Liver (tissue), 9 donors: Measurements from ENCODE around the gene FNDC7. TPM values are rescaled to one million over a fixed set of nuclear protein-coding genes. Genes with fewer than 3 reads are reported as not detected.

Source experiments
- DNase-seq: peaks from one replicate; pipeline ENCODE4 v3.0.0-alpha.2; 2017; ENCODE audit warnings: low spot score
- H3K27ac ChIP-seq, 2 donors: one replicate each; pipeline ENCODE4 v1.7.0; 2013; ENCODE audit warnings: inconsistent platforms in 2 of 2, low read length in 2 of 2, control low read depth in 1 of 2, low read depth in 1 of 2, mild to moderate bottlenecking in 1 of 2
- H3K27me3 ChIP-seq, 4 donors: one replicate each; pipeline versions ENCODE4 v1.6.1 to v1.7.0; 2013; ENCODE audit warnings: low read length in 3 of 4, inconsistent platforms in 1 of 4, mild to moderate bottlenecking in 1 of 4, moderate library complexity in 1 of 4; ENCODE audit not compliant: control insufficient read depth in 4 of 4, insufficient read depth in 4 of 4
- H3K36me3 ChIP-seq, 4 donors: one replicate each; pipeline versions ENCODE4 v1.6.1 to v1.7.0; 2013; ENCODE audit warnings: low read length in 3 of 4, mild to moderate bottlenecking in 3 of 4, low read depth in 1 of 4, moderate library complexity in 1 of 4; ENCODE audit not compliant: control insufficient read depth in 4 of 4, insufficient read depth in 3 of 4
- H3K4me1 ChIP-seq, 4 donors: one replicate each; pipeline versions ENCODE4 v1.6.1 to v1.7.0; 2013; ENCODE audit warnings: low read length in 3 of 4, mild to moderate bottlenecking in 3 of 4, moderate library complexity in 1 of 4; ENCODE audit not compliant: control insufficient read depth in 4 of 4, insufficient read depth in 4 of 4
- H3K4me3 ChIP-seq, 3 donors: one replicate each; pipeline versions ENCODE4 v1.6.1 to v1.7.0; 2013; ENCODE audit warnings: low read length in 3 of 3, control low read depth in 1 of 3, low read depth in 1 of 3, mild to moderate bottlenecking in 1 of 3
- H3K9ac ChIP-seq, 2 donors: one replicate each; pipeline ENCODE4 v1.7.0; 2013; ENCODE audit warnings: low read length in 2 of 2, mild to moderate bottlenecking in 2 of 2, moderate library complexity in 2 of 2, control low read depth in 1 of 2, low read depth in 1 of 2
- H3K9me3 ChIP-seq, 4 donors: one replicate each; pipeline versions ENCODE4 v1.6.1 to v1.7.0; 2013; ENCODE audit warnings: low read length in 3 of 4; ENCODE audit not compliant: control insufficient read depth in 4 of 4
- EGR1 ChIP-seq, 2 donors: IDR thresholded peaks; 2 replicates each; pipeline ENCODE4 v1.6.1; 2016 to 2018; ENCODE audit warnings: antibody characterized with exemption in 2 of 2, low read depth in 2 of 2
- FOXA1 ChIP-seq: IDR thresholded peaks from 2 replicates; pipeline ENCODE4 v1.6.1; 2016; ENCODE audit warnings: antibody characterized with exemption
- FOXA2 ChIP-seq: IDR thresholded peaks from 2 replicates; pipeline ENCODE4 v1.6.1; 2016; ENCODE audit warnings: antibody characterized with exemption
- GABPA ChIP-seq, 2 donors: IDR thresholded peaks in 1 of 2; conservative IDR thresholded peaks in 1 of 2; 2 replicates each; pipeline ENCODE4 v1.6.1; 2016; ENCODE audit warnings: antibody characterized with exemption in 2 of 2, mild to moderate bottlenecking in 1 of 2, moderate library complexity in 1 of 2
- HNF4A ChIP-seq, 2 donors: conservative IDR thresholded peaks; 2 replicates each; pipeline ENCODE4 v1.6.1; 2016; ENCODE audit warnings: antibody characterized with exemption in 2 of 2, mild to moderate bottlenecking in 2 of 2
- HNF4G ChIP-seq: IDR thresholded peaks from 2 replicates; pipeline ENCODE4 v1.6.1; 2016; ENCODE audit warnings: antibody characterized with exemption
- NR2F2 ChIP-seq: IDR thresholded peaks from 2 replicates; pipeline ENCODE4 v1.6.1; 2016; ENCODE audit warnings: antibody characterized with exemption
- RAD21 ChIP-seq, 2 donors: IDR thresholded peaks; 2 replicates each; pipeline ENCODE4 v1.6.1; 2016; ENCODE audit warnings: antibody characterized with exemption in 2 of 2, mild to moderate bottlenecking in 2 of 2
- SP1 ChIP-seq: IDR thresholded peaks from 2 replicates; pipeline ENCODE4 v1.6.1; 2018; ENCODE audit warnings: antibody characterized with exemption, mild to moderate bottlenecking
- TAF1 ChIP-seq: conservative IDR thresholded peaks from 2 replicates; pipeline ENCODE4 v1.6.1; 2016; ENCODE audit warnings: antibody characterized with exemption, mild to moderate bottlenecking
- YY1 ChIP-seq: IDR thresholded peaks from 2 replicates; pipeline ENCODE4 v1.6.1; 2016; ENCODE audit warnings: antibody characterized with exemption, mild to moderate bottlenecking
- WGBS: extraction: QIAGEN DNeasy Blood & Tissue Kit; methylation state at CpG from one replicate; pipeline ENCODE4 v1.1.7; 2013; 5-methylcytosine and 5-hydroxymethylcytosine counted together
- polyA plus RNA-seq, 2 donors: library from polyadenylated mRNA; stranded (reverse) in 1 of 2; unstranded in 1 of 2; fragments of 200-250 nt in 1 of 2; fragments of >200 nt in 1 of 2; fragmentation: Nextera tagmentation in 1 of 2; extraction: Ambion mirVana in 1 of 2; gene quantifications; one replicate each; pipeline versions ENCODE4 v1.2.1 to v1.2.3, GENCODE V29; 2013 to 2015
- total RNA-seq, 2 donors: library from RNA; depleted of rRNA; stranded (reverse); fragments of >200 nt; gene quantifications; one replicate each; pipeline ENCODE4 v1.2.3, GENCODE V29; 2014
- TF ChIP-seq, protein P1 (sequence below): IDR thresholded peaks from 2 replicates; pipeline ENCODE4 v1.6.1; 2016; ENCODE audit warnings: antibody characterized with exemption
- TF ChIP-seq, protein P2 (sequence below): IDR thresholded peaks from 2 replicates; pipeline ENCODE4 v1.6.1; 2016; ENCODE audit warnings: antibody characterized with exemption
- TF ChIP-seq, protein P3 (sequence below): IDR thresholded peaks from 2 replicates; pipeline ENCODE4 v1.6.1; 2016; ENCODE audit warnings: antibody characterized with exemption
- TF ChIP-seq, protein P4 (sequence below): fragments of 150-350 bp; IDR thresholded peaks from 2 replicates; pipeline ENCODE4 v1.5.1; 2017; ENCODE audit warnings: improper control_type of control experiment, low read depth, low read length; ENCODE audit not compliant: missing input control
- donor health status: healthy.
- donor health status: healthy.
- donor health status: healthy.
- donor health status: healthy.
- donor health status: healthy.

The FNDC7 gene
- total and polyA plus RNA-seq, 4 donors: not detected

DNA sequence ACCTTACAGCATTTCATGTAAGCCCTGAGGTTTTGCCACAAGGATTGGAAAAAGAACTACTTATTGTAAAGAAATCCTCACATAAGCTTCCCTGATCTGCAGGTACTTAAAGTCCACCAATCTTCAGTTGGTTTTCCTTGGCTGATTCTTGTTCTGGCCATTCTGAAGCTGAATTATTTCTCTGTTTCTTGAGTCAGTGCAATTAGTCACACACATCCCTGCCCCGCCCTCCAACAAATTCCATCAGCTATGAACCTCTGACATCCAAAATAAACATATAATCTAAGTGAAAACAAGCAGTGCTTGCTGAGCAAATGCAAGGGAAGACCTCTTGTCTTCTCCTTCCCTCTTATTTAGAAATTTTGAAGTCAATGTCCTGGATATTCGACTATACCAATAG lies 8.2 kb upstream of the FNDC7 start:
- 74% methylated on average over 2 of the region's 2 CpGs for WGBS

DNA sequence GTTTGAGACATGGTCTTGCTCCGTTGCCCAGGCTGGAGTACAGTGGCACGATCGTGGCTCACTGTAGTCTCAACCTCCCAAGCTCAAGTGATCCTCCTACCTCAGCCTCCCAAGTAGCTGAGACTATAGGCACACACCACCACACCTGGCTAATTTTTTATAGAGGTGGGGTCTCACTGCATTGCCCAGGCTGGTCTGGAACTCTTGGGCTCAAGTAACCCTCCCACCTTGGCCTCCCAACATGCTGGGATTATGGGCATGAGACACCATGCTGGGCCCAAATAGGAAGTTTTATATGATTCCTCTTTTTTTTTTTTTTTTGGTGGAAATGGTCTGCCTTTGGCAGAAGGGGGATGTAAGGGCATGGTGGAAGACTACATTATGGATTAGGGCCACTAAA lies 6.1 kb upstream of the FNDC7 start:
- TF ChIP-seq, protein P1, sequence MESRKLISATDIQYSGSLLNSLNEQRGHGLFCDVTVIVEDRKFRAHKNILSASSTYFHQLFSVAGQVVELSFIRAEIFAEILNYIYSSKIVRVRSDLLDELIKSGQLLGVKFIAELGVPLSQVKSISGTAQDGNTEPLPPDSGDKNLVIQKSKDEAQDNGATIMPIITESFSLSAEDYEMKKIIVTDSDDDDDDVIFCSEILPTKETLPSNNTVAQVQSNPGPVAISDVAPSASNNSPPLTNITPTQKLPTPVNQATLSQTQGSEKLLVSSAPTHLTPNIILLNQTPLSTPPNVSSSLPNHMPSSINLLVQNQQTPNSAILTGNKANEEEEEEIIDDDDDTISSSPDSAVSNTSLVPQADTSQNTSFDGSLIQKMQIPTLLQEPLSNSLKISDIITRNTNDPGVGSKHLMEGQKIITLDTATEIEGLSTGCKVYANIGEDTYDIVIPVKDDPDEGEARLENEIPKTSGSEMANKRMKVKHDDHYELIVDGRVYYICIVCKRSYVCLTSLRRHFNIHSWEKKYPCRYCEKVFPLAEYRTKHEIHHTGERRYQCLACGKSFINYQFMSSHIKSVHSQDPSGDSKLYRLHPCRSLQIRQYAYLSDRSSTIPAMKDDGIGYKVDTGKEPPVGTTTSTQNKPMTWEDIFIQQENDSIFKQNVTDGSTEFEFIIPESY: no peak
- TF ChIP-seq, protein P2, sequence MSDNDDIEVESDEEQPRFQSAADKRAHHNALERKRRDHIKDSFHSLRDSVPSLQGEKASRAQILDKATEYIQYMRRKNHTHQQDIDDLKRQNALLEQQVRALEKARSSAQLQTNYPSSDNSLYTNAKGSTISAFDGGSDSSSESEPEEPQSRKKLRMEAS: no peak
- no peak for TF ChIP-seq HNF4A (conservative IDR thresholded peaks at IDR 0.05)
- TF ChIP-seq GABPA (IDR thresholded peaks at IDR 0.05 in 1 of 2, conservative IDR thresholded peaks at IDR 0.05 in 1 of 2): no peak
- TF ChIP-seq HNF4G: no peak
- TF ChIP-seq, protein P3, sequence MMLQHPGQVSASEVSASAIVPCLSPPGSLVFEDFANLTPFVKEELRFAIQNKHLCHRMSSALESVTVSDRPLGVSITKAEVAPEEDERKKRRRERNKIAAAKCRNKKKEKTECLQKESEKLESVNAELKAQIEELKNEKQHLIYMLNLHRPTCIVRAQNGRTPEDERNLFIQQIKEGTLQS: no peak
- no peak for TF ChIP-seq FOXA2
- TF ChIP-seq SP1: no peak
- no peak for TF ChIP-seq TAF1
- no peak for TF ChIP-seq FOXA1
- no peak for DNase-seq
- Histone ChIP-seq H3K4me3 (no peak overlapping the region), H3K36me3 (no peaks in the 10 kb centered on the region), H3K4me1 (no peaks in the 10 kb centered on the region), H3K9ac (no peak overlapping the region), H3K27me3 (no peaks in the 10 kb centered on the region), H3K9me3 (no peaks in the 10 kb centered on the region), H3K27ac (no peak overlapping the region)
- 91% methylated on average over 3 of the region's 3 CpGs for WGBS

More for the DNA sequence above, 8.2 kb upstream of the FNDC7 start:
- H3K9ac ChIP-seq: no peak overlapping the region
- H3K36me3 ChIP-seq: peaks cover 0 to 19% (median 14%) of the 10 kb centered on the region in 4 donors
- H3K4me3 ChIP-seq: no peak overlapping the region
- no peaks in the 10 kb centered on the region for H3K27me3 ChIP-seq
- H3K9me3 ChIP-seq: no peaks in the 10 kb centered on the region
- no peak for DNase-seq
- no peaks in the 10 kb centered on the region for H3K4me1 ChIP-seq
- TF ChIP-seq GABPA (IDR thresholded peaks at IDR 0.05 in 1 of 2, conservative IDR thresholded peaks at IDR 0.05 in 1 of 2) (no peak), YY1 (no peak), RAD21 (IDR thresholded peaks at IDR 0.05) (no peak), FOXA2 (no peak), FOXA1 (no peak), NR2F2 (no peak), TAF1 (no peak), EGR1 (IDR thresholded peaks at IDR 0.05; ENCODE audit: low read depth in 2 of 2) (no peak)
- TF ChIP-seq, protein P4, sequence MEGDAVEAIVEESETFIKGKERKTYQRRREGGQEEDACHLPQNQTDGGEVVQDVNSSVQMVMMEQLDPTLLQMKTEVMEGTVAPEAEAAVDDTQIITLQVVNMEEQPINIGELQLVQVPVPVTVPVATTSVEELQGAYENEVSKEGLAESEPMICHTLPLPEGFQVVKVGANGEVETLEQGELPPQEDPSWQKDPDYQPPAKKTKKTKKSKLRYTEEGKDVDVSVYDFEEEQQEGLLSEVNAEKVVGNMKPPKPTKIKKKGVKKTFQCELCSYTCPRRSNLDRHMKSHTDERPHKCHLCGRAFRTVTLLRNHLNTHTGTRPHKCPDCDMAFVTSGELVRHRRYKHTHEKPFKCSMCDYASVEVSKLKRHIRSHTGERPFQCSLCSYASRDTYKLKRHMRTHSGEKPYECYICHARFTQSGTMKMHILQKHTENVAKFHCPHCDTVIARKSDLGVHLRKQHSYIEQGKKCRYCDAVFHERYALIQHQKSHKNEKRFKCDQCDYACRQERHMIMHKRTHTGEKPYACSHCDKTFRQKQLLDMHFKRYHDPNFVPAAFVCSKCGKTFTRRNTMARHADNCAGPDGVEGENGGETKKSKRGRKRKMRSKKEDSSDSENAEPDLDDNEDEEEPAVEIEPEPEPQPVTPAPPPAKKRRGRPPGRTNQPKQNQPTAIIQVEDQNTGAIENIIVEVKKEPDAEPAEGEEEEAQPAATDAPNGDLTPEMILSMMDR: no peak
- no peak overlapping the region for H3K27ac ChIP-seq
